ENCODE measurements around the gene MALT1. TPM values are rescaled to one million over a fixed set of nuclear protein-coding genes. Genes with fewer than 3 reads are reported as not detected.
A peak's percentile ranks its signal among the peaks of the same experiment; 100 is the strongest.

Gene MALT1
- polyA plus RNA-seq, 3 donors, result 27.1 to 38.6 (median 32.1) TPM

- DNase-seq (ENCODE audit: extremely low read depth in 1 of 11, low read depth in 9 of 11, low spot score in 4 of 11), result no peak
Observed at GRCh38 chr18:58784601-58785137, 113.4 kb downstream of the MALT1 start.

- DNase-seq (ENCODE audit: extremely low read depth in 1 of 11, low read depth in 9 of 11, low spot score in 4 of 11), result no peak
Observed at GRCh38 chr18:58785171-58785805, 114.0 kb downstream of the MALT1 start.

GRCh38 chr18:58785870-58786269 is 114.6 kb downstream of the MALT1 start:
- DNase-seq (ENCODE audit: extremely low read depth in 1 of 11, low read depth in 9 of 11, low spot score in 4 of 11), result no peak

- DNase-seq (ENCODE audit: extremely low read depth in 1 of 11, low read depth in 9 of 11, low spot score in 4 of 11), result no peak
Observed at GRCh38 chr18:58787536-58788149, 116.4 kb downstream of the MALT1 start.

- no peak for DNase-seq (ENCODE audit: extremely low read depth in 1 of 11, low read depth in 9 of 11, low spot score in 4 of 11)
Observed at GRCh38 chr18:58788470-58788869, 117.2 kb downstream of the MALT1 start.

GRCh38 chr18:58788971-58789875 is 118.0 kb downstream of the MALT1 start:
- peak in 9 of 11 donors; percentile 59 to 86 (median 78) for DNase-seq (ENCODE audit: extremely low read depth in 1 of 11, low read depth in 9 of 11, low spot score in 4 of 11)

GRCh38 chr18:58789876-58790240 is 118.6 kb downstream of the MALT1 start:
- peak in 3 of 11 donors; percentile 25 to 52 (median 49) for DNase-seq (ENCODE audit: extremely low read depth in 1 of 11, low read depth in 9 of 11, low spot score in 4 of 11)

- no peak for DNase-seq (ENCODE audit: extremely low read depth in 1 of 11, low read depth in 9 of 11, low spot score in 4 of 11)
Observed at GRCh38 chr18:58792086-58792485, 120.8 kb downstream of the MALT1 start.

- DNase-seq (ENCODE audit: extremely low read depth in 1 of 11, low read depth in 9 of 11, low spot score in 4 of 11), result no peak
Observed at GRCh38 chr18:58793361-58793760, 122.1 kb downstream of the MALT1 start.

GRCh38 chr18:58796220-58796619 is 125.0 kb downstream of the MALT1 start:
- no peak for DNase-seq (ENCODE audit: extremely low read depth in 1 of 11, low read depth in 9 of 11, low spot score in 4 of 11)

- no peak for DNase-seq (ENCODE audit: extremely low read depth in 1 of 11, low read depth in 9 of 11, low spot score in 4 of 11)
Observed at GRCh38 chr18:58800582-58800981, 129.3 kb downstream of the MALT1 start.

GRCh38 chr18:58802959-58803358 is 131.7 kb downstream of the MALT1 start:
- DNase-seq (ENCODE audit: extremely low read depth in 1 of 11, low read depth in 9 of 11, low spot score in 4 of 11), result no peak

- no peak for DNase-seq (ENCODE audit: extremely low read depth in 1 of 11, low read depth in 9 of 11, low spot score in 4 of 11)
Observed at GRCh38 chr18:58803978-58804377, 132.7 kb downstream of the MALT1 start.

Other genes with a start within 250 kb of the MALT1 start
- gene ALPK2, start 42.4 kb upstream of the MALT1 start, polyA plus RNA-seq (ENCODE audit: insufficient read length in 3 of 3), result under 1 TPM; 0.48 to 0.86 (median 0.56) TPM
- 100 to 1,000 TPM in 2 of 3 donors, 10 to 100 TPM in 1; 96.6 to 107 (median 101) TPM for gene ZNF532, start 193.4 kb downstream of the MALT1 start, polyA plus RNA-seq (ENCODE audit: insufficient read length in 3 of 3)

Measured in renal cortex interstitium (tissue), 11 donors.